Caco-2 (cell line): Measurements from ENCODE around the gene TENM4. TPM values are rescaled to one million over a fixed set of nuclear protein-coding genes. Genes with fewer than 3 reads are reported as not detected.

Experiments used
- BruUV-seq: library from RNA; stranded (reverse); fragments of 400-500 nt; replicated peaks from 2 replicates; lab custom pipeline; 2021; lab: Mats Ljungman, UMichigan
- CTCF ChIA-PET: fragments of 300-600 bp; sonication (Branson Sonifier 250); formaldehyde crosslinking; loops from one replicate; lab custom pipeline; 2022; ENCODE audit warnings: antibody characterized with exemption; lab: Charles Lee
- POLR2A ChIA-PET: fragments of 300-600 bp; sonication (Branson Sonifier 250); formaldehyde crosslinking; loops from one replicate; lab custom pipeline; 2022; ENCODE audit warnings: antibody characterized with exemption; lab: Charles Lee
- DNase-seq, 2 experiments: peaks; one replicate each; pipeline versions ENCODE4 v3.0.0 to v3.0.0-alpha.2; 2020 to 2022
- H3K27me3 ChIP-seq: replicated peaks from 2 replicates; pipeline ENCODE4 v1.6.0; 2011; ENCODE audit warnings: low read length; ENCODE audit not compliant: control insufficient read depth, insufficient read depth
- H3K36me3 ChIP-seq: 2 replicates; pipeline ENCODE4 v1.5.1; 2011; ENCODE audit warnings: low read length; ENCODE audit not compliant: control insufficient read depth, insufficient read depth
- H3K4me1 ChIP-seq: fragments of 250-450 bp; sonication (Bioruptor Pico); 2 replicates; pipeline ENCODE4 v1.5.1; 2020; ENCODE audit warnings: mild to moderate bottlenecking
- H3K4me3 ChIP-seq: 2 replicates; pipeline ENCODE4 v1.5.1; 2011; ENCODE audit warnings: low read depth, mild to moderate bottlenecking, control low read depth, low read length
- H3K9me3 ChIP-seq: fragments of 250-450 bp; sonication (Bioruptor Pico); 2 replicates; pipeline ENCODE4 v1.5.1; 2020; ENCODE audit warnings: mild to moderate bottlenecking, moderate library complexity
- H3K27ac Mint-ChIP-seq: one replicate; pipeline ENCODE4 v1.8.0; 2022; ENCODE audit warnings: mixed read lengths; ENCODE audit not compliant: unreplicated experiment
- H3K27me3 Mint-ChIP-seq: one replicate; pipeline ENCODE4 v1.8.0; 2022; ENCODE audit warnings: mixed read lengths; ENCODE audit not compliant: insufficient read depth, unreplicated experiment
- H3K36me3 Mint-ChIP-seq: one replicate; pipeline ENCODE4 v1.8.0; 2022; ENCODE audit warnings: mild to moderate bottlenecking, mixed read lengths; ENCODE audit not compliant: insufficient read depth, unreplicated experiment
- H3K4me1 Mint-ChIP-seq: one replicate; pipeline ENCODE4 v1.8.0; 2022; ENCODE audit warnings: low read depth, mixed read lengths; ENCODE audit not compliant: unreplicated experiment
- H3K4me3 Mint-ChIP-seq: one replicate; pipeline ENCODE4 v1.8.0; 2022; ENCODE audit warnings: mild to moderate bottlenecking, moderate library complexity, mixed read lengths; ENCODE audit not compliant: unreplicated experiment
- H3K9me3 Mint-ChIP-seq: one replicate; pipeline ENCODE4 v1.8.0; 2022; ENCODE audit warnings: mixed read lengths; ENCODE audit not compliant: unreplicated experiment
- intact Hi-C: fragments of 100-400 bp; cut with micrococcal nuclease; formaldehyde crosslinking; loops from one replicate; pipeline ENCODE4 v1.10.0; 2022; ENCODE audit not compliant: unreplicated experiment
- total RNA-seq: library from RNA; stranded (reverse); gene quantifications from 2 replicates; pipeline ENCODE4 v1.2.3, GENCODE V29; 2022
- TF ChIP-seq, protein P1 (sequence below), 2 experiments: fragments of 200-600 bp in 1 of 2; IDR thresholded peaks; 1 replicate in 1 of 2; 2 replicates in 1 of 2; pipeline versions ENCODE4 v1.5.1 to v1.8.0; 2011 to 2022; ENCODE audit warnings: antibody characterized with exemption in 1 of 2, control low read depth in 1 of 2, inconsistent platforms in 1 of 2, low read depth in 1 of 2, low read length in 1 of 2, mild to moderate bottlenecking in 1 of 2, moderate library complexity in 1 of 2; ENCODE audit not compliant: insufficient read depth in 1 of 2, severe bottlenecking in 1 of 2, unreplicated experiment in 1 of 2

The TENM4 gene
- total RNA-seq, 1 experiment from 2014 or later, result 1.1 TPM

DNA sequence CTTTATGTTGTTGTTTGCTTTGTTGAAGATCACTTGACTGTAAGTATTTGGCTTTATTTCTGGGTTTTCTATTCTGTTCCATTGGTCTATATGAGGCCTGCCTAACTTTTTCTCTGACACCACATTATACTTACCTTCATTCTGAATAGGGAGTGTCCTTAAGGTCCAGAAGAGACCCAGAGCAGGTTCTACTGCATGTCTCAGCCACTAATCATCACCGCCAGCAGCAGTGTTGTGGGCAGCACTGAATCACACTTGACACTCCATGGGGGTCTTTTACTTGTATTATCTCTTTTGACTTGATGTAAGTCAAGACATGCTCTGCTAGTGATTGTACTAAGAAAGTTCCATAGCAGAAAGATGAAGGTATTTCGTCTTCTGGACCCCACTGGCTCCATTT lies 274.9 kb downstream of the TENM4 start:
- H3K27me3 Mint-ChIP-seq, result no peaks in the 10 kb centered on the region
- H3K4me3 Mint-ChIP-seq, result no peak overlapping the region

GRCh38 chr11:79160791-79161403 lies 279.9 kb downstream of the TENM4 start:
- peaks cover 1% of the 10 kb centered on the region; the same call in 1 of the 2 replicates for H3K27me3 ChIP-seq
- Mint-ChIP-seq H3K27ac (no peak overlapping the region), H3K4me3 (no peak overlapping the region), H3K4me1 (peaks cover 12% of the 10 kb centered on the region), H3K27me3 (peaks cover 10% of the 10 kb centered on the region), H3K36me3 (no peaks in the 10 kb centered on the region), H3K9me3 (no peaks in the 10 kb centered on the region)
- intact Hi-C loops, result loop anchor here (1.0 kb wide), 2 partner anchors 98 to 323 kb away; no protein-coding TSS in a partner anchor
- peak in 1 of 2 experiments; percentile 43 for DNase-seq
- no peaks in the 10 kb centered on the region for H3K9me3 ChIP-seq
- H3K4me1 ChIP-seq, result peaks cover 7% of the 10 kb centered on the region
- ChIA-PET POLR2A (no interaction called here), CTCF (interaction anchor here (1.8 kb wide), 1 partner anchor 98 kb away, joined by 6 read pairs; no protein-coding TSS in a partner anchor)
- BruUV-seq, result no TSS peak
- no peak overlapping the region for H3K4me3 ChIP-seq
- H3K36me3 ChIP-seq, result no peaks in the 10 kb centered on the region
- TF ChIP-seq, protein P1, sequence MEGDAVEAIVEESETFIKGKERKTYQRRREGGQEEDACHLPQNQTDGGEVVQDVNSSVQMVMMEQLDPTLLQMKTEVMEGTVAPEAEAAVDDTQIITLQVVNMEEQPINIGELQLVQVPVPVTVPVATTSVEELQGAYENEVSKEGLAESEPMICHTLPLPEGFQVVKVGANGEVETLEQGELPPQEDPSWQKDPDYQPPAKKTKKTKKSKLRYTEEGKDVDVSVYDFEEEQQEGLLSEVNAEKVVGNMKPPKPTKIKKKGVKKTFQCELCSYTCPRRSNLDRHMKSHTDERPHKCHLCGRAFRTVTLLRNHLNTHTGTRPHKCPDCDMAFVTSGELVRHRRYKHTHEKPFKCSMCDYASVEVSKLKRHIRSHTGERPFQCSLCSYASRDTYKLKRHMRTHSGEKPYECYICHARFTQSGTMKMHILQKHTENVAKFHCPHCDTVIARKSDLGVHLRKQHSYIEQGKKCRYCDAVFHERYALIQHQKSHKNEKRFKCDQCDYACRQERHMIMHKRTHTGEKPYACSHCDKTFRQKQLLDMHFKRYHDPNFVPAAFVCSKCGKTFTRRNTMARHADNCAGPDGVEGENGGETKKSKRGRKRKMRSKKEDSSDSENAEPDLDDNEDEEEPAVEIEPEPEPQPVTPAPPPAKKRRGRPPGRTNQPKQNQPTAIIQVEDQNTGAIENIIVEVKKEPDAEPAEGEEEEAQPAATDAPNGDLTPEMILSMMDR (IDR thresholded peaks at IDR 0.05; ENCODE audit: insufficient read depth in 1 of 2, low read depth in 1 of 2, low read length in 1 of 2, severe bottlenecking in 1 of 2, unreplicated experiment in 1 of 2), result peak; percentile 57 to 85

More for the DNA sequence above, 274.9 kb downstream of the TENM4 start:
- BruUV-seq, result no TSS peak
- Histone ChIP-seq H3K27me3 (no peaks in the 10 kb centered on the region), H3K4me1 (peaks cover 11% of the 10 kb centered on the region), H3K36me3 (no peaks in the 10 kb centered on the region), H3K4me3 (no peak overlapping the region), H3K9me3 (no peaks in the 10 kb centered on the region)
- intact Hi-C loops, result no loop called here
- Mint-ChIP-seq H3K27ac (no peak overlapping the region), H3K4me1 (peaks cover 8% of the 10 kb centered on the region), H3K9me3 (no peaks in the 10 kb centered on the region), H3K36me3 (no peaks in the 10 kb centered on the region)
- TF ChIP-seq, protein P1 (IDR thresholded peaks at IDR 0.05; ENCODE audit: insufficient read depth in 1 of 2, low read depth in 1 of 2, low read length in 1 of 2, severe bottlenecking in 1 of 2, unreplicated experiment in 1 of 2), result no peak
- CTCF ChIA-PET, result no interaction called here
- POLR2A ChIA-PET, result no interaction called here
- no peak for DNase-seq

DNA sequence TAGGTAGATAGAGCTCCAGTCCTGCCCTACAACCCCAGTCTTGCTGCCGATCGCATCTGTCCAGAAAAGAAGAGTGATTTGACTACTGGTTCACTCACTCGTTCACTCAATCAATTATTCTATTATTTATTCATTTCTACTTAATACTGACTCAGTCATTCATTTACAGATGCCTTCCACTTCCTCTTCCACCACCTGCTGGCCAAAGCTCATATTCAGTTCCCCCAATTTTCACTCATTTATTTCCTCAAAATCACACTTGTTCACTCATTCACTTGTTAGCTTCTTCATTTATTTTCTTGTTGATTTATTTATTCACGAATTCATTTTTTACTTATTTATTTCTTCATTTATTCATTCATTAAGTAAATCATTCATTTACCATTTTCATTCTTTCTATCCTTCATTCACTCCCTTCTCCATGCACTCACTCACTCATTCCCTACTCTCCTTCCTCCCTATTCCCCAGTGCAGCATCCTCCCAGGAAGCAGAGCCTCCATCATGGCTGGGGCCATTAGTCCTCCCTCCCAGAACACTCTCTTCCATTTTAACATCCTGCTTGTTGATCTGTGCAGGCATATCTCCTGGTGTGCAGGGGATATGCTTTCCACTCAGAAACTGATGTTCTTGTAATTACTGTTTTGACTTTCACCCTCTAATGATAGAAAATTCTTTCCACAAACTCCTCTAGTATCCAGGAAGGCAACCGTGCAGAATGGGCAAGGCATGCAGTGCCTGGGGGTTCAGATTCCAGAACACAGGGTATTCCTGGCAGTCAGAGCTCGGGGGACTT lies 281.0 kb downstream of the TENM4 start:
- peaks cover 4% of the 10 kb centered on the region for H3K4me1 Mint-ChIP-seq
- Histone ChIP-seq H3K27me3 (peaks cover 1% of the 10 kb centered on the region; the same call in 1 of the 2 replicates), H3K4me1 (no peaks in the 10 kb centered on the region; the same call in 1 of the 2 replicates), H3K9me3 (no peaks in the 10 kb centered on the region), H3K36me3 (no peaks in the 10 kb centered on the region), H3K4me3 (no peak overlapping the region)
- no peaks in the 10 kb centered on the region for H3K9me3 Mint-ChIP-seq
- H3K36me3 Mint-ChIP-seq, result no peaks in the 10 kb centered on the region
- BruUV-seq, result no TSS peak
- DNase-seq, result no peak
- CTCF ChIA-PET, result interaction anchor here (0.7 to 1.8 kb wide), 3 partner anchors 71 to 514 kb away, joined by 4 to 6 read pairs (median 5); no protein-coding TSS in a partner anchor
- no peak overlapping the region for H3K27ac Mint-ChIP-seq
- peaks cover 10% of the 10 kb centered on the region for H3K27me3 Mint-ChIP-seq
- intact Hi-C loops, result loop anchor here (1.0 kb wide), 2 partner anchors 97 to 515 kb away; no protein-coding TSS in a partner anchor
- no peak overlapping the region for H3K4me3 Mint-ChIP-seq
- TF ChIP-seq, protein P1 (IDR thresholded peaks at IDR 0.05; ENCODE audit: insufficient read depth in 1 of 2, low read depth in 1 of 2, low read length in 1 of 2, severe bottlenecking in 1 of 2, unreplicated experiment in 1 of 2), result peak; percentile 24 to 35
- POLR2A ChIA-PET, result no interaction called here
